SHP77 (cell line): ENCODE results near the gene AMOT.

Source experiments
- DNase-seq, 2 experiments: peaks; one replicate each; lab custom pipeline; 2025; lab: John Stamatoyannopoulos, UW

The AMOT gene

DNA sequence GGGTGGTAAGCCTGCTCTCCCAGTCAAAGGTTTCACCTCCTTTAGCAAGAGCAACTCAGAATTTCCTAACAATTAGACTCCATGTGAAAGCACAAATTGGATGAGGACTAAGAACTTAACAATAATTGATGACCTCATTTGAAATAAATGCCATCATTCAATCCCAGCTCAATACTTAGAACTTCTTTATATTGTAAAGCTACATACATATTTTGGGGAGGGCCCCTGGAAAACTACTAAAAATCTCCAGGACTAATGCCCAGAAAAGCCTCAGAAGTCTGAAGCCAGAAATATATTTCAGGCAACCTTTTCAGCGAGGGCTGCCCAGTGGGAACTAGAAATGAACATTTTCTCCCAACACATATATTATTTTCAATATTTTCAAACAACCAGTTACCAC is 38.1 kb downstream of the AMOT start:
- DNase-seq, result no peak

- no peak for DNase-seq
Observed at GRCh38 chrX:112800971-112801775, 39.5 kb downstream of the AMOT start.

- DNase-seq, result no peak
Observed at GRCh38 chrX:112799425-112799824, 41.2 kb downstream of the AMOT start.

GRCh38 chrX:112798736-112799135 is 41.9 kb downstream of the AMOT start:
- no peak for DNase-seq

DNA sequence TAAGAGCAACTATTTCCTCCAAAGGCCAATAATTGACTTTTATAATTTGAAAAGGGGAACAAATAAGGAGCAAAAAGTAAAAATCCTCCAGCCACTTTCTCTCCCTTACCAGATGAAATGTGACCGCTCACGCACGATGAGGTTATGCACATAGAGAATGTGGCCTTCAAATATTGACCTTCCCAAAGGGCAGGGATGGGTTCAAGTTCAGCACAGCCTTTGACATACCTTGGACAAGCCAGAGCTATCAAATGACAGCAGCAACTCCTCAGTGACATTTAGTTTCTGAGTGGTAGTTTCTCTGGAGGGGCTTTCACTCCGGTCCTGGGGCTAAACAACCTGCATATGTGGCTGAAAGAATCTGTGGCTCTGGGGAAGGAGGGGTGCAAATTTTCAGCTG is 50.7 kb downstream of the AMOT start:
- DNase-seq, result no peak

DNA sequence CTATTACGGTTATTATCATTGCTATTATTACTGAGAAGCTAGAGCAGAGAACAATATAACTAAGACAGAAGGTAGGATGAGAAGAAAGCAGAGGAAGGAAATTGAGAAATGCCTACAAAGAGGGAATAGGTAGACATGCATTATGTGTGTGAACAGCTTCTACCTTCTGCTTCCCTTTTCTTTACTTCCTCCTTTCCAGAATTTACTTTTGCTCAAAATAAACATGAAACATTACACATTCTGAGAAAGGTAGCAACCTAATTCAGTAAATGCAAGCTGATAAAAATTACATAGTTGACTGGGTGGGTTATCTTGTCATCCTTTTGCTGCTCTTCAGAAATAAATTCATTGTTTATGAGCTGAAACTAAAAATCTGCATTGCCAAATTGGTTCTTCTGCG is 54.6 kb downstream of the AMOT start:
- no peak for DNase-seq

- no peak for DNase-seq
Observed at GRCh38 chrX:112785344-112785743, 55.3 kb downstream of the AMOT start.

GRCh38 chrX:112784692-112785091 is 55.9 kb downstream of the AMOT start:
- DNase-seq, result no peak

GRCh38 chrX:112779139-112779538 is 61.5 kb downstream of the AMOT start:
- no peak for DNase-seq

DNA sequence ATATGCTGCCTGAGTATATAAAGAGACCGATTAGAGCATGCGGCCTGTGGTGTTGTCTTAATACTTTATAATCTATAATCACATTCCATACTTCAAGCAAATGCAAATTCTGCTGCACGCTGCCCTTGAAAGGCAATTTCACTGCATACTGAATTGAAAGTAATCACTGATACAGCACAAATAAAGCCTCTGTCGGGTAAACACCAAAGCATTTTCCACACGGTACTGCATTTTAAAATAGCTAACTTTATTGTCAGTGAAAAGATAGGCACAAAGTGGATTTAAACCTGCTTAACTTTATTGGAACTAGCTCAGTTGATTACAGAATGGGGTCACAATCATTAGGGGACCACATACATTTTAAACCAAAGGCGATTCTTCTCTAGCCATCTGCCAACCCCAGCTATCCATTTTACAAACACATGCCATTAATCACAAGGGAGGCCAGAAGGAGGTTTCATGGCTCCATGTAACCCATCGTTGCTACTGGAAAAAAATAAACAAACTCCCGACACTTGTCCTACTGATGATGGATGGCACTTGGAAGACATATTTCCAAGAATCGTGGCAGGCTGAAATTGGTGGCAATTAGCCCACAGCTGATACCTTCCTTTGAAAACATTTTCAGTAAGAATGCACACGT is 65.9 kb downstream of the AMOT start:
- DNase-seq, result no peak

GRCh38 chrX:112774142-112774541 is 66.5 kb downstream of the AMOT start:
- DNase-seq, result no peak

GRCh38 chrX:112769034-112769433 is 71.6 kb downstream of the AMOT start:
- no peak for DNase-seq

GRCh38 chrX:112768563-112768962 is 72.1 kb downstream of the AMOT start:
- DNase-seq, result no peak

DNA sequence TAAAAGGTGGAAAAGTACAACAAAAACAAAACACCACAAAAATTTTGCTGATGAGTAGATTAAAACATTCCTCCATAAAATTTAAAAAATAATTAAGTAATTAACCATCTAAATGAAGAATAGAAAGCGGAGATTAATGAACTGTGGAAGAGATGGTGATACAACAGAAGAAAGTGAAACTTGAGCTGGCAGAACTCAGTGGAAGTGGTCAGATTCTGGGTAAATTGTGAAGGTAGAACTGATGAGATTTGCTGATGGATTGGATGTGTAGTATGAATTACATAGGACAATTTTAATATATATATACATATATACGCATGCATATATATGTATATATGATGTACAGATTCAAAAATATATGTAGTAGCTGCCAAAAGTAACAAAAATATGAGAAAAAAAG is 73.9 kb downstream of the AMOT start:
- DNase-seq, result no peak

DNA sequence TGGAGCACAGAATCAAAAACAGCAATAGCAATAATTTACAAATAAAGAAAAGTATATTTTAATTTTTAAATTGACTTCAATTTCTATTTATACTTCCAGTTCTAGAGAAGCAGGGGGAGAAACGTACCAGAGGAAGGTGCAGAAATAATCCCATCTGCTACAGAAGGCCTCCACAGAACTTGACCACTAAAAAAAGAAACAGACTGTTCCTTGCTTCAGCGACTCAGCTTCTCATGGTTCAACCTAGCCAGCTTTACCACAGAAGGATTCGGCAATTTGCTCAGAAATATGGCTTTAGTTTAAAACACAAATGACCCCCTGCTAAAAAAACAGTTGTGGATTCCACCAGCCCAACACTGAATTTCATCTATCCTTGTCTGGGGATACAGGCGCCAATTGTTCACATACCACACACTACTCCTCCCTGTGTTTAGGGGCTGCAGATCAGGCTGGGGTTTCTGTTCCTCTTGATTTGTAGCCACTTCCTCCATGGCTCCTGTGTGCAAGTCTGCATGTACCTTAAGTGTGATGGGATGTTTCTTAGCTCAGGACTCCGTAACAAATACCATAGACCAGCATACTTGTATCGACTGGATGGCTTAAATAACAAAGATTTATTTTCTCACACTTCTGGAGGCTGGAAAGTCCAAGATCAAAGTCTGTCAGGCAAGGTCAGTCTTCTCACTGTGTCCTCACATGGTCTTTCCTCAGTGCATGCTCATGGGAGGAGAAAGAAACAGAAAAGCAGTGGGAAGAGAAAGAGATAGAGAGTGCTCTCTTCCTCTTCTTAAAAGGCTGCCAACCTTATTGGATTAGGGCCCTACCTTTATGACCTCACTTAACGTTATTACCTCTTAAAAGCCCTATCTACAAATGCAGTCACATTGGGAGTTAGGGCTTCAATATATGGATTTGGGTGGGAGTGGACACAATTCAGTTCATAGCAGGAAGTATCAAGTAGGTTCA is 79.1 kb downstream of the AMOT start:
- DNase-seq, result no peak

DNA sequence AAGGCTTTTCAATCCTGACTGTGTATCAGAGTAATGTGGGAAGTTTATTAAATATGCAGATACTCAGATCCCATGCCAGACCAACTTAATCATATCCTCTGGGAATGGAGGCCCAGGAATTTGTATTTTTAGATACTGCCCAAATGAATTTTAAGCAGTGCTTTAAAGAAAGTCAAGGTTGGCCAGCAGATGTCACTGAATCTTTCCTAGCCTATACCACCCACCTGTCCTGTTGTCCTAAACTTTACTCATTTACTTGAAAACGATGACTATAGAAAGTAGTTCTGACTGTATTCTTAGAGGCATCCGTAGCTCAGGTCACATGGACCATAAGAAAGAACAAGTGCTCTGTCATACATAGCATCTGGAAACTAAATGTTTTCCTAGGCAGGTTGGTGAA is 79.9 kb downstream of the AMOT start:
- DNase-seq, result no peak

DNA sequence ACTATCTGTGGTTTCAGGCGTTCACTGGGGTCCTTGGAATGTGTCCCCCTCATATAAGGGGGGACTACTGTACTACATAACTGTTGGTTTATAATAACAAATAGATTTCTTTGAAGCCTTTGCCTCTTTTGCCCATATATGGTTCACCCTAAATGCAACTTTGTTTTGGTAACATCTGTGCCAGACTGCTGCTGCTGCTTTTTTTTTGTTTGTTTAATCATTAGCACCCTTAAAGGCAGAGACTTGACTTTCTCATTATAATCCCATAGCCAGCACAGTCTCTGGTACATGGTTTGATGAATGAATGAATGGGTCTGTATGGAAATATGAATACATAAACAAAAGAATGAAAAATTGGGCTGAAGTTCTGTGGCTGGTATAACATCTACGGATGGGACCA is 80.7 kb downstream of the AMOT start:
- DNase-seq, result no peak

- DNase-seq, result no peak
Observed at GRCh38 chrX:112759512-112759911, 81.1 kb downstream of the AMOT start.

GRCh38 chrX:112757946-112758345 is 82.7 kb downstream of the AMOT start:
- DNase-seq, result no peak

DNA sequence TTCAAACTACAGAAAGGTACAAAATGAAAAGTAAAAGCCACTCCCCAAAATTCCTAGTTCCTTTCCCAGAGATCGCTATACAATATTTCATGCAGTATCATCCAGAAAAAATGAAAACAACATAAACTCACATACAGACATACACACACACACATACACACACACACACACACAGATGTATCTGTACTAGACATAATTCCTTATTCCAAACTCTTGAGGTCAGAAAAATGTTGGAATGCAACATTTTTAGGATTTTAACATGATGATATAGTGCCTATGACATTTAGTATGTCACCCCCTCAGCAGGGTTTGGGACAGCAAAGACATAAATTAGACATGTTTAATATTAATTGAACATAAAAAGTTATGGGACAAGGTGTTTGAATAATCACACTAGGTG is 87.5 kb downstream of the AMOT start:
- DNase-seq, result no peak

DNA sequence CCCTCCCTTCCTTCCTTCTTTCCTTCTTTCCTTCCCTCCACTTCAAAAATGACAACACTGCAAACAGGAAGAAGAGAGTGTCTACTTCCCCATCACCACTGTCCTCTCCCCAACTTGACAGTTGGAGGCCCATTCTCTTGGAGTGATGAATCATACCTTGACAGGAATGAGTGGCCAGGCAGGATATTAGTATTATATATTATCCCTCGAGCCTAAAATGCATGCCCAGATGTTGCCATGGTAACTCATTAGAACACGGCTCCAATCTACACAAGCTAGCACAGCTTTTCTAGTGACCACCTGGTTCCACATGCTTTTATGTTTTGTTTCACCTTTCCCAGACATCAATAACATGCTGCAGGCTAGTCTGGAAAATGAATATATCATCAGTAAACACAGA is 89.6 kb downstream of the AMOT start:
- no peak for DNase-seq

- DNase-seq, result no peak
Observed at GRCh38 chrX:112746812-112747595, 93.6 kb downstream of the AMOT start.
